Osteocyte (in vitro differentiated cells): ENCODE results near the gene TMEM186. TPM values are rescaled to one million over a fixed set of nuclear protein-coding genes. Genes with fewer than 3 reads are reported as not detected.

Source experiments
- DNase-seq: peaks from one replicate; pipeline ENCODE4 v3.0.0; 2021; ENCODE audit warnings: mixed read lengths; ENCODE audit not compliant: unreplicated experiment; ENCODE audit errors: extremely low spot score
- H3K27ac Mint-ChIP-seq: one replicate; pipeline ENCODE4 v1.8.0; 2021; ENCODE audit warnings: mild to moderate bottlenecking, mixed read lengths; ENCODE audit not compliant: unreplicated experiment
- H3K27me3 Mint-ChIP-seq: one replicate; pipeline ENCODE4 v1.8.0; 2021; ENCODE audit warnings: mixed read lengths; ENCODE audit not compliant: unreplicated experiment
- H3K36me3 Mint-ChIP-seq: one replicate; pipeline ENCODE4 v1.8.0; 2021; ENCODE audit warnings: mixed read lengths; ENCODE audit not compliant: unreplicated experiment
- H3K4me1 Mint-ChIP-seq: one replicate; pipeline ENCODE4 v1.8.0; 2021; ENCODE audit warnings: mixed read lengths; ENCODE audit not compliant: unreplicated experiment
- H3K4me3 Mint-ChIP-seq: one replicate; pipeline ENCODE4 v1.8.0; 2021; ENCODE audit warnings: mild to moderate bottlenecking, moderate library complexity, mixed read lengths; ENCODE audit not compliant: unreplicated experiment
- H3K9me3 Mint-ChIP-seq: one replicate; pipeline ENCODE4 v1.8.0; 2021; ENCODE audit warnings: mixed read lengths; ENCODE audit not compliant: unreplicated experiment
- CTCF ChIP-seq: fragments of 200-600 bp; sonication (generic); IDR thresholded peaks from 2 replicates; pipeline ENCODE4 v1.5.0; 2021; ENCODE audit warnings: antibody characterized with exemption, mild to moderate bottlenecking, moderate library complexity
- total RNA-seq: library from RNA; stranded (reverse); gene quantifications from 2 replicates; pipeline ENCODE4 v1.2.1, GENCODE V29; 2021

The TMEM186 gene
- total RNA-seq, 1 donor from 2014 or later = 12.1 TPM

GRCh38 chr16:8822403-8822802, 25.0 kb upstream of the TMEM186 start:
- no peak for TF ChIP-seq CTCF
- Mint-ChIP-seq H3K4me3 (no peak overlapping the region), H3K27ac (no peak overlapping the region), H3K27me3 (no peaks in the 10 kb centered on the region), H3K4me1 (peaks cover 2% of the 10 kb centered on the region), H3K36me3 (peaks cover 47% of the 10 kb centered on the region), H3K9me3 (no peaks in the 10 kb centered on the region)
- DNase-seq = no peak

GRCh38 chr16:8819411-8820034, 22.1 kb upstream of the TMEM186 start:
- no peak overlapping the region for H3K4me3 Mint-ChIP-seq
- TF ChIP-seq CTCF = no peak
- DNase-seq = no peak
- H3K4me1 Mint-ChIP-seq = no peaks in the 10 kb centered on the region
- H3K27ac Mint-ChIP-seq = no peak overlapping the region
- H3K27me3 Mint-ChIP-seq = no peaks in the 10 kb centered on the region
- no peaks in the 10 kb centered on the region for H3K9me3 Mint-ChIP-seq
- H3K36me3 Mint-ChIP-seq = peaks cover 51% of the 10 kb centered on the region

GRCh38 chr16:8818504-8819270, 21.2 kb upstream of the TMEM186 start:
- Mint-ChIP-seq H3K27me3 (no peaks in the 10 kb centered on the region), H3K36me3 (peaks cover 52% of the 10 kb centered on the region), H3K4me3 (no peak overlapping the region), H3K4me1 (no peaks in the 10 kb centered on the region), H3K9me3 (no peaks in the 10 kb centered on the region), H3K27ac (peak overlapping the region; percentile 18)
- TF ChIP-seq CTCF = no peak
- DNase-seq = no peak

- no peak for TF ChIP-seq CTCF
- no peaks in the 10 kb centered on the region for H3K4me1 Mint-ChIP-seq
- no peak for DNase-seq
- H3K27ac Mint-ChIP-seq = no peak overlapping the region
- no peak overlapping the region for H3K4me3 Mint-ChIP-seq
- H3K27me3 Mint-ChIP-seq = no peaks in the 10 kb centered on the region
- H3K9me3 Mint-ChIP-seq = no peaks in the 10 kb centered on the region
- H3K36me3 Mint-ChIP-seq = peaks cover 58% of the 10 kb centered on the region
These were observed 19.7 kb upstream of the TMEM186 start for GRCh38 chr16:8816967-8817655.
